GM06990 (cell line): ENCODE results near the gene PATL2.
"Not testable (repeated sequence)": the region's sequence is repeated elsewhere in the genome, so short reads cannot be mapped to it uniquely, and the experiment has no call there.

Source experiments
- DNase-seq: peaks from one replicate; pipeline ENCODE4 v3.0.0-alpha.2; 2011; ENCODE audit not compliant: insufficient read length; ENCODE audit errors: extremely low read depth
- H3K27me3 ChIP-seq: replicated peaks from 2 replicates; pipeline ENCODE4 v1.6.0; 2011; ENCODE audit warnings: low read length; ENCODE audit not compliant: control insufficient read depth, insufficient read depth
- H3K36me3 ChIP-seq: 2 replicates; pipeline ENCODE4 v1.5.1; 2011; ENCODE audit warnings: low read length; ENCODE audit not compliant: control insufficient read depth, insufficient read depth
- H3K4me3 ChIP-seq: replicated peaks from 2 replicates; pipeline ENCODE4 v1.5.1; 2011; ENCODE audit warnings: low read depth, mild to moderate bottlenecking, control low read depth, low read length
- TF ChIP-seq, protein P1 (sequence below): IDR thresholded peaks from 2 replicates; pipeline ENCODE4 v1.5.1; 2011; ENCODE audit warnings: low read length, control low read depth, mild to moderate bottlenecking, inconsistent platforms; ENCODE audit not compliant: insufficient read depth, poor library complexity, severe bottlenecking

Gene PATL2

DNA sequence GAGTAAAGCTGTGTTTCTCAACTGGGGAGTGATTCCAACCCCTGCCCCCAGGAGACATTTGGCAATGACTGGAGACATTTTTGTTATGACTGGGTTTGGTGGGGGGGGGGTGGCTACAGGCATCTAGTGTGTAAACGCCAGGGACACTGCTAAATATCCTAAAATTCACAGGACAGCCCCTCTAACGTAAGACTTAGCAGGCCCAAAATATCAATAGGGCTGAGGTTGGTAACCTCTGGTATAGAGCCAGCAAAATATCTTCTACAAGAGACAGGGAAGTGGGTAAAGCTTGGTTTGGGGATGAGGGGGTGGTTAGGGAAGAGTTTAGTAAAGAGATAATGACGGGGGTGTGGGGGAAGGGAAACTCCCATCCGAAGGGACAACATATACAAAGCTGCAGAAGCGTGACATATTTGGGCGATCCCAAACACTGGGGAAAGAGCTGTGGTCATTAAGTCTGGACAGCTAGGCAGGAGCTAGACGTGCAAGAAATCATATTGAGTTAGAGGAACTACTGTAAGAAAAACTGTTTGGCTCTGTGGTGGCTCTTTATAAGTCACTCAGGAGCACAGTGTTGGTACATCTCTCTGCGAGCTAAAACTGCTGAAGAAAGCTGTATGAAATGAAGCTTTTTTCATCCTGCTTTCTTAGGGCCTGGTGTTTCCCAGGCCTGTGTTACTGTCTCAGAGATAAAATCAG is 24.5 kb upstream of the PATL2 start:
- TF ChIP-seq, protein P1, sequence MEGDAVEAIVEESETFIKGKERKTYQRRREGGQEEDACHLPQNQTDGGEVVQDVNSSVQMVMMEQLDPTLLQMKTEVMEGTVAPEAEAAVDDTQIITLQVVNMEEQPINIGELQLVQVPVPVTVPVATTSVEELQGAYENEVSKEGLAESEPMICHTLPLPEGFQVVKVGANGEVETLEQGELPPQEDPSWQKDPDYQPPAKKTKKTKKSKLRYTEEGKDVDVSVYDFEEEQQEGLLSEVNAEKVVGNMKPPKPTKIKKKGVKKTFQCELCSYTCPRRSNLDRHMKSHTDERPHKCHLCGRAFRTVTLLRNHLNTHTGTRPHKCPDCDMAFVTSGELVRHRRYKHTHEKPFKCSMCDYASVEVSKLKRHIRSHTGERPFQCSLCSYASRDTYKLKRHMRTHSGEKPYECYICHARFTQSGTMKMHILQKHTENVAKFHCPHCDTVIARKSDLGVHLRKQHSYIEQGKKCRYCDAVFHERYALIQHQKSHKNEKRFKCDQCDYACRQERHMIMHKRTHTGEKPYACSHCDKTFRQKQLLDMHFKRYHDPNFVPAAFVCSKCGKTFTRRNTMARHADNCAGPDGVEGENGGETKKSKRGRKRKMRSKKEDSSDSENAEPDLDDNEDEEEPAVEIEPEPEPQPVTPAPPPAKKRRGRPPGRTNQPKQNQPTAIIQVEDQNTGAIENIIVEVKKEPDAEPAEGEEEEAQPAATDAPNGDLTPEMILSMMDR, result no peak
- no peaks in the 10 kb centered on the region for H3K27me3 ChIP-seq
- peak overlapping the region; percentile 65 for H3K4me3 ChIP-seq
- peaks cover 5% of the 10 kb centered on the region for H3K36me3 ChIP-seq
- no peak for DNase-seq

DNA sequence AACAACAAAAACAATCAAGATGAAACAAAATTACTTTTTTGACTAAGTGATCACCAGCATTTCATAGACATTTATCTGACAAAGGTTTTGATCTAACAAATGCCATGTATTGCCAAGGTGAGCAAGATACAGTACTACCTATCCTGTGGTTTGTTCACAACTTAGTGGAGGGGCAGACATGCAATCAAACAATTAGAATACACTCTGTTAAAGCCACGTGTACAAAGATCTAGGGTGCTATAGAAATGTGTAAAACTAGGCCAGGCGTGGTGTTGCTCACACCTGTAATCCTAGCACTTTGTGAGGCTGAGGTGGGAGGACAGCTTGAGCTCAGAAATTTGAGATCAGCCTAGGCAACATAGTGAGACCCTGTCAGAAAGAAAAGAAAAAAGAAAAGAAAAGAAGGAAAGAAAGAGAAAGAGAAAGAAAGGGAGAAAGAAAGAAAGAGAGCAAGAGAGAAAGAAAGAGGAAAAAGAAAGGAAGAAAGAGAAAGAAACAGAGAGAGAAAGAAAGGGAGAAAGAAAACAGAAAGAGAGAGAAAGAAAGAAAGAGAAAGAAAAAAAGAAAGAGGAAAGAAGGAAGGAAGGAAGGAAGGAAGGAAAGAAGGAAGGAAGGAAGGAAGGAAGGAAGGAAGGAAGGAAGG is 23.8 kb upstream of the PATL2 start:
- no peak for DNase-seq
- H3K4me3 ChIP-seq, result peak overlapping the region; percentile 65
- no peaks in the 10 kb centered on the region for H3K27me3 ChIP-seq
- TF ChIP-seq, protein P1, result no peak
- H3K36me3 ChIP-seq, result peaks cover 5% of the 10 kb centered on the region

DNA sequence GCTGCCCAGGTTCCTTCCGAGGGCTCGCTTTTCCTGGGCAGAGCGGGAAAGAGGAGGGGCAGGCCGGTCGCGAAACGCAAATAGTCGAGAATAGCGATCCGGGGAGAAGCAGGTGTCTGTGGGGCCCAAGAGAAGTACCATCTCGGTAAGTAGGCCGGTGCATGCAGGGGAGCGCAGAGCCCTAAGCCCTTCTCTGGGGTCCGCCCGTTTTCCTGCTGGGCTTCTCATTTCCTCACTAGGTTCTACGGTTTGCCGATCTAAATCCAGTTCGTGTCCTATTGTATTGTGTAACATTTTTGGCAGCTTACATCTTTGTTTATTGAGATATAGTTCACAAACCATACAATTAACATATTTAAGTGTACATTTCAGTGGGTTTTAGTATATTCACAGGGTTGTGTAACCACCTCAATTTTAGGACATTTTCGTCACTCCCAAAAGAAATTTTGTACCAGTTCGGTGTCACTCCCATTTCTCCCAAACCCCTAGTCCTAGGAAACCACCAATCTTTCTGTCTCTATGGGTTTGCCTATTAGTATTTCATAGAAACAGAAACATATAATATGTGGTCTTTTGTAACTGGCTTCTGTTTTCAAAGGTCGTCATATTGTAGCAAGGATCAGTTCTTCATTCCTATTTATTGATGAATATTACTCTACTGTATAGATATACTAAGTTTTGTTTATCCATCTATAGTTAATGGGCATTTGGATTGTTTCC is 18.4 kb upstream of the PATL2 start:
- no peaks in the 10 kb centered on the region for H3K27me3 ChIP-seq

DNA sequence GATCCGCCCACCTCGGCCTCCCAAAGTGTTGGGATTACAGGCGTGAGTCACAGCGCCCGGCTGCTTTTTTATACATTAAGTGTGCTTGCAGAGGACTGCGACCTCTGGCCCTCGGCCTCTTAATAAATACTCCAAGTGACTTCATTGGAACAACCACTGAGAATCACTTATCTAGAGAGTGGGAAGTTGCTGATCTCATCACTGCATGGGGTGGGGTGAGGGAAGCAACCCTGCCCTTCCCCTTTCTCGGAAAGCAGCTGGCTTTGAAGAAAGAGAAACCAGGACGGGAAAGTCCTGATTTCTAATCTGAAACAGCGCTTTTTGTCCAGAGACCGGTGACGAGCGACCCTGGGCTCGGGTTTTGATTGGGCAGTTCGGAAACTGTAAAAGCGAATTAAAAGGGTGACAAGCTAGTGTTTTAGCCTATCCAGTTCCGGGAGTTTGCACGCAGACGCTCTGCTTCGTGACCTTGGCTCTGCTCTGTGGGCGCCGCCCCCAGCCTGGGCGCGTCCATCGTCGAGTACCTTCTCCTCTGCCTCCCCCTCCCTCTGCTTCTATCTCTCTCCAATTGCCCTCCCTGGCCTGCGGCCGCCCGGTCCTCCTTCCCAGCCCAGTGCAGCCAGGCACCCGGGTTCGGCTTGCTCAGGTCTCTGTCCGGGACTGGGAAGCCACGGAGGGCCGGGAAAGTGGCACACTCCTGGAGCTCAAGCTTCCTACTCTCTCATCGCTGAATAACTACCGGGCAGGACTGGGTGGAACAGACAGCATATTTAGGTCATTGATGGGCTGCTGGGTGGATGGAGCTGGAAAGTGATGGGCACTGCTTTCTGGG is 17.7 kb upstream of the PATL2 start:
- TF ChIP-seq, protein P1, result no peak
- Histone ChIP-seq H3K36me3 (peaks cover 5% of the 10 kb centered on the region), H3K4me3 (peak overlapping the region; percentile 93), H3K27me3 (no peaks in the 10 kb centered on the region)
- DNase-seq, result peak; percentile 96

More for the DNA sequence above, 18.4 kb upstream of the PATL2 start:
- Histone ChIP-seq H3K4me3 (peak overlapping the region; percentile 93), H3K36me3 (peaks cover 5% of the 10 kb centered on the region)
- TF ChIP-seq, protein P1, result no peak
- no peak for DNase-seq

DNA sequence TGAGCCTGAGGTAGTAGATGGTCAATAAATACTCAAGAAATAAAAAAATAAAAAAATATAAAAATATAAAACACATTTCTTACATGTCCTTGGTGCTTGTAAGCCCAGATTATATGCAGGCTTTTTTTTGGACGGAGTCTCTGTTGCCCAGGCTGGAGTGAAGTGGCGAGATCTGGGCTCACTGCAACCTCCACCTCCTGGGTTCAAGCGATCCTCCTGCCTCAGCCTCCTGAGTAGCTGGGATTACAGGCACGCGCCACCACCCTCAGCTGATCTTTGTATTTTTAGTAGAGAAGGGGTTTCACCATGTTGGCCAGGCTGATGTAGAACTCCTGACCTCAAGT is 17.1 kb upstream of the PATL2 start:
- peak overlapping the region; percentile 39 for H3K4me3 ChIP-seq
- not testable (repeated sequence) for DNase-seq, H3K36me3 ChIP-seq, H3K27me3 ChIP-seq
